ENCODE measurements around the gene SPATS2. TPM values are rescaled to one million over a fixed set of nuclear protein-coding genes. Genes with fewer than 3 reads are reported as not detected.

Gene SPATS2
- total and polyA plus RNA-seq, 2 of the 4 experiments (the other 2 are of a cell fraction) = 50.6 to 63.3 TPM

GRCh38 chr12:49335118-49335954 is 31.9 kb upstream of the SPATS2 start:
- peaks cover 54% of the 10 kb centered on the region for H3K27me3 ChIP-seq (ENCODE audit: control insufficient read depth, insufficient read depth, low read length)

More at GRCh38 chr12:49335118-49335954, 31.9 kb upstream of the SPATS2 start:
- Histone ChIP-seq H3K9me1 (ENCODE audit: insufficient read depth, low read length) (no peaks in the 10 kb centered on the region), H3K4ac (ENCODE audit: low read depth, low read length) (no peak overlapping the region), H3K27ac (ENCODE audit: insufficient read depth, low read length) (no peak overlapping the region), H3K23ac (ENCODE audit: low read depth, low read length) (no peak overlapping the region), H3K4me1 (ENCODE audit: control insufficient read depth, insufficient read depth, low read length) (no peaks in the 10 kb centered on the region), H3K79me1 (ENCODE audit: low read depth in 1 of 2, low read length in 2 of 2) (no peaks in the 10 kb centered on the region), H2BK120ac (ENCODE audit: low read depth, low read length) (no peak overlapping the region), H2BK20ac (ENCODE audit: low read depth, low read length) (no peak overlapping the region), H3K36me3 (ENCODE audit: control insufficient read depth, insufficient read depth, low read length) (no peaks in the 10 kb centered on the region), H3K9ac (ENCODE audit: low read depth, low read length) (no peak overlapping the region), H3K18ac (ENCODE audit: low read depth, low read length) (no peak overlapping the region), H3K14ac (replicated peaks; ENCODE audit: low read depth, low read length) (no peak overlapping the region), H3K56ac (ENCODE audit: extremely low read depth, insufficient read depth, low read length) (no peak overlapping the region), H2AK9ac (replicated peaks; ENCODE audit: low read depth, low read length, poor library complexity) (peak overlapping the region; percentile 56), H3K4me3 (ENCODE audit: insufficient read depth, low read depth, low read length) (no peak overlapping the region), H4K5ac (ENCODE audit: low read depth, low read length) (no peak overlapping the region), H4K8ac (ENCODE audit: low read depth in 2 of 2, low read length in 2 of 2) (no peak overlapping the region), H4K20me1 (ENCODE audit: insufficient read depth, low read length) (no peaks in the 10 kb centered on the region), H2AK5ac (ENCODE audit: low read depth, low read length) (no peak overlapping the region), H4K91ac (ENCODE audit: insufficient read depth, low read depth, low read length) (no peak overlapping the region), H3K4me2 (ENCODE audit: low read depth, low read length) (no peak overlapping the region), H2BK5ac (ENCODE audit: low read depth, low read length, poor library complexity, severe bottlenecking) (no peak overlapping the region), H2AFZ (replicated peaks; ENCODE audit: low read length, poor library complexity) (peak overlapping the region; percentile 26), H2BK15ac (ENCODE audit: low read depth, low read length) (no peak overlapping the region), H3K9me3 (ENCODE audit: control insufficient read depth, insufficient read depth, low read length) (no peaks in the 10 kb centered on the region)
- dilution Hi-C loops (cut with HindIII; ENCODE audit: low sequenced_read_pairs, unreplicated experiment) (no loop called here), in situ Hi-C loops (cut with MboI; ENCODE audit: low sequenced_read_pairs) (no loop called here), intact Hi-C loops (cut with micrococcal nuclease) (no loop called here)
- POLR2A ChIA-PET (ENCODE audit: unreplicated experiment) = no interaction called here
- TF ChIP-seq SMC3 (IDR thresholded peaks at IDR 0.05; ENCODE audit: low read depth, low read length) (no peak), CEBPB (IDR thresholded peaks at IDR 0.05; ENCODE audit: low read depth, low read length) (no peak), CHD1 (IDR thresholded peaks at IDR 0.05; ENCODE audit: low read depth, low read length) (no peak), ELK1 (IDR thresholded peaks at IDR 0.05; ENCODE audit: borderline replicate concordance, low read depth, low read length) (no peak), MAFK (IDR thresholded peaks at IDR 0.05; ENCODE audit: low read depth, low read length) (no peak), MXI1 (IDR thresholded peaks at IDR 0.05; ENCODE audit: borderline replicate concordance, low read depth, low read length) (no peak), RAD21 (IDR thresholded peaks at IDR 0.05; ENCODE audit: low read length) (no peak), NFE2L2 (IDR thresholded peaks at IDR 0.05; ENCODE audit: low read depth, low read length) (no peak), BHLHE40 (IDR thresholded peaks at IDR 0.05; ENCODE audit: low read depth, low read length) (no peak), FOS (IDR thresholded peaks at IDR 0.05; ENCODE audit: low read depth, low read length) (no peak), POLR2A (IDR thresholded peaks at IDR 0.05; ENCODE audit: low read depth, low read length) (no peak), USF2 (IDR thresholded peaks at IDR 0.05; ENCODE audit: low read depth, low read length) (no peak), RCOR1 (IDR thresholded peaks at IDR 0.05; ENCODE audit: insufficient replicate concordance, low read length) (no peak)
- TF ChIP-seq, protein P1, sequence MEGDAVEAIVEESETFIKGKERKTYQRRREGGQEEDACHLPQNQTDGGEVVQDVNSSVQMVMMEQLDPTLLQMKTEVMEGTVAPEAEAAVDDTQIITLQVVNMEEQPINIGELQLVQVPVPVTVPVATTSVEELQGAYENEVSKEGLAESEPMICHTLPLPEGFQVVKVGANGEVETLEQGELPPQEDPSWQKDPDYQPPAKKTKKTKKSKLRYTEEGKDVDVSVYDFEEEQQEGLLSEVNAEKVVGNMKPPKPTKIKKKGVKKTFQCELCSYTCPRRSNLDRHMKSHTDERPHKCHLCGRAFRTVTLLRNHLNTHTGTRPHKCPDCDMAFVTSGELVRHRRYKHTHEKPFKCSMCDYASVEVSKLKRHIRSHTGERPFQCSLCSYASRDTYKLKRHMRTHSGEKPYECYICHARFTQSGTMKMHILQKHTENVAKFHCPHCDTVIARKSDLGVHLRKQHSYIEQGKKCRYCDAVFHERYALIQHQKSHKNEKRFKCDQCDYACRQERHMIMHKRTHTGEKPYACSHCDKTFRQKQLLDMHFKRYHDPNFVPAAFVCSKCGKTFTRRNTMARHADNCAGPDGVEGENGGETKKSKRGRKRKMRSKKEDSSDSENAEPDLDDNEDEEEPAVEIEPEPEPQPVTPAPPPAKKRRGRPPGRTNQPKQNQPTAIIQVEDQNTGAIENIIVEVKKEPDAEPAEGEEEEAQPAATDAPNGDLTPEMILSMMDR (conservative IDR thresholded peaks at IDR 0.05; ENCODE audit: low read depth, low read length) = no peak
- DNase-seq (no peak), ATAC-seq (ENCODE audit: low read depth) (no peak)
- BruUV-seq (replicated peaks) = no TSS peak
- WGBS, 2 experiments (ENCODE audit: extremely low coverage in 2 of 2, insufficient read length in 1 of 2) = 50% methylated on average over 6 of the region's 16 CpGs; no CpG with 5 or more reads in 1 of the 2 experiments
- CTCF ChIA-PET = interaction anchor here (1.2 to 1.6 kb wide), 2 partner anchors 23 to 179 kb away, joined by 3 to 4 read pairs; no protein-coding TSS in a partner anchor

Data from IMR-90 (cell line).